ENCODE data around the gene ATP10A. TPM values are rescaled to one million over a fixed set of nuclear protein-coding genes. Genes with fewer than 3 reads are reported as not detected.

Gene ATP10A
- total RNA-seq, 1 experiment from 2014 or later, result not detected

- BruUV-seq (replicated peaks), result no TSS peak
- no peaks in the 10 kb centered on the region for H3K4me1 Mint-ChIP-seq (ENCODE audit: insufficient read depth, unreplicated experiment)
- H3K36me3 Mint-ChIP-seq (ENCODE audit: insufficient read depth, unreplicated experiment), result no peaks in the 10 kb centered on the region
- TF ChIP-seq, protein P1, sequence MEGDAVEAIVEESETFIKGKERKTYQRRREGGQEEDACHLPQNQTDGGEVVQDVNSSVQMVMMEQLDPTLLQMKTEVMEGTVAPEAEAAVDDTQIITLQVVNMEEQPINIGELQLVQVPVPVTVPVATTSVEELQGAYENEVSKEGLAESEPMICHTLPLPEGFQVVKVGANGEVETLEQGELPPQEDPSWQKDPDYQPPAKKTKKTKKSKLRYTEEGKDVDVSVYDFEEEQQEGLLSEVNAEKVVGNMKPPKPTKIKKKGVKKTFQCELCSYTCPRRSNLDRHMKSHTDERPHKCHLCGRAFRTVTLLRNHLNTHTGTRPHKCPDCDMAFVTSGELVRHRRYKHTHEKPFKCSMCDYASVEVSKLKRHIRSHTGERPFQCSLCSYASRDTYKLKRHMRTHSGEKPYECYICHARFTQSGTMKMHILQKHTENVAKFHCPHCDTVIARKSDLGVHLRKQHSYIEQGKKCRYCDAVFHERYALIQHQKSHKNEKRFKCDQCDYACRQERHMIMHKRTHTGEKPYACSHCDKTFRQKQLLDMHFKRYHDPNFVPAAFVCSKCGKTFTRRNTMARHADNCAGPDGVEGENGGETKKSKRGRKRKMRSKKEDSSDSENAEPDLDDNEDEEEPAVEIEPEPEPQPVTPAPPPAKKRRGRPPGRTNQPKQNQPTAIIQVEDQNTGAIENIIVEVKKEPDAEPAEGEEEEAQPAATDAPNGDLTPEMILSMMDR (IDR thresholded peaks at IDR 0.05; ENCODE audit: unreplicated experiment), result no peak
- no peaks in the 10 kb centered on the region for H3K27me3 Mint-ChIP-seq (ENCODE audit: insufficient read depth, unreplicated experiment)
- ChIA-PET CTCF (no interaction called here), POLR2A (no interaction called here)
- DNase-seq (ENCODE audit: unreplicated experiment), result no peak
- intact Hi-C loops (cut with micrococcal nuclease), result no loop called here
- H3K9me3 Mint-ChIP-seq (ENCODE audit: unreplicated experiment), result no peaks in the 10 kb centered on the region
- no peak overlapping the region for H3K27ac Mint-ChIP-seq (ENCODE audit: low read depth, unreplicated experiment)
- no peak overlapping the region for H3K4me3 Mint-ChIP-seq (ENCODE audit: unreplicated experiment)
These were observed 152.0 kb downstream of the ATP10A start for GRCh38 chr15:25711164-25711563.

GRCh38 chr15:25710184-25710583 is 152.9 kb downstream of the ATP10A start:
- no peaks in the 10 kb centered on the region for H3K4me1 Mint-ChIP-seq (ENCODE audit: insufficient read depth, unreplicated experiment)
- no peak for DNase-seq (ENCODE audit: unreplicated experiment)
- POLR2A ChIA-PET, result no interaction called here
- BruUV-seq (replicated peaks), result no TSS peak
- H3K9me3 Mint-ChIP-seq (ENCODE audit: unreplicated experiment), result no peaks in the 10 kb centered on the region
- no peak overlapping the region for H3K4me3 Mint-ChIP-seq (ENCODE audit: unreplicated experiment)
- no peaks in the 10 kb centered on the region for H3K27me3 Mint-ChIP-seq (ENCODE audit: insufficient read depth, unreplicated experiment)
- CTCF ChIA-PET, result no interaction called here
- TF ChIP-seq, protein P1 (IDR thresholded peaks at IDR 0.05; ENCODE audit: unreplicated experiment), result no peak
- intact Hi-C loops (cut with micrococcal nuclease), result no loop called here
- no peaks in the 10 kb centered on the region for H3K36me3 Mint-ChIP-seq (ENCODE audit: insufficient read depth, unreplicated experiment)
- H3K27ac Mint-ChIP-seq (ENCODE audit: low read depth, unreplicated experiment), result no peak overlapping the region

DNA sequence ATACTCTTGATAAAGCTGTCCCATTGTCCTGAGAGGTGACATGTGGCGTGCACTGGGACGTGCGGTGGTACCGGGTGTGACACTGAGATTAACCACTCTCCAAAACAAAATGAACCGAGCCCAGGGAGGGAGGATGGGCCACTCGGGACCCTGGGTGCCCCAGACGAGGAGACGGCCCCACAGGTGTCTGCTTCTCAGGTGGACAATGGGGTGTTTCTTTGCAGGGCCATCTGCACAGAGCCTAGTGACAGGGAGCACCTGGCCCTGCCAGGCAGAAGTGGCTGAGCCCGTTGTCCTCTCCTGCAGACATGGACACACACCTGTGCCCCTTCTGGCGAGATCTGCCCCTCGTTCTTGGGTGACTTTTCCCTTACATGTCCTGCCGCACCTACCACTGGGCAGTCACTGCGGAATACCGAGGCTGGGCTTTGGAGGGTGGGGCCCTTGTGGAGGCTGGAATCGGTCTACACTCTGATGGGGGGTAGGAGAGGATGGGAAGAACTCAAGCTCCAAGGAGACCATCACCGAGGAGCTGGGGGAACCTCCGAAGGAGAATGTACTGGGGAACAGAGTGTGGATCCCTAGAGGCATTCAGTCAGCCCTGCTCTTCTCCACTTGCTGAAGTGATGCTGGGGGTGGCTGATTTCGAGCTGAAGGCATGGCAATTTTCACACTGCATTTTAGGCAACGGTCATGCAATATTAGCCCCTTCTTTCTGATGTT is 153.5 kb downstream of the ATP10A start:
- Mint-ChIP-seq H3K27me3 (ENCODE audit: insufficient read depth, unreplicated experiment) (no peaks in the 10 kb centered on the region), H3K27ac (ENCODE audit: low read depth, unreplicated experiment) (no peak overlapping the region), H3K4me3 (ENCODE audit: unreplicated experiment) (no peak overlapping the region), H3K36me3 (ENCODE audit: insufficient read depth, unreplicated experiment) (no peaks in the 10 kb centered on the region), H3K9me3 (ENCODE audit: unreplicated experiment) (peaks cover 5% of the 10 kb centered on the region), H3K4me1 (ENCODE audit: insufficient read depth, unreplicated experiment) (no peaks in the 10 kb centered on the region)
- BruUV-seq (replicated peaks), result no TSS peak
- no peak for DNase-seq (ENCODE audit: unreplicated experiment)
- POLR2A ChIA-PET, result no interaction called here
- TF ChIP-seq, protein P1 (IDR thresholded peaks at IDR 0.05; ENCODE audit: unreplicated experiment), result no peak
- CTCF ChIA-PET, result no interaction called here
- intact Hi-C loops (cut with micrococcal nuclease), result no loop called here

DNA sequence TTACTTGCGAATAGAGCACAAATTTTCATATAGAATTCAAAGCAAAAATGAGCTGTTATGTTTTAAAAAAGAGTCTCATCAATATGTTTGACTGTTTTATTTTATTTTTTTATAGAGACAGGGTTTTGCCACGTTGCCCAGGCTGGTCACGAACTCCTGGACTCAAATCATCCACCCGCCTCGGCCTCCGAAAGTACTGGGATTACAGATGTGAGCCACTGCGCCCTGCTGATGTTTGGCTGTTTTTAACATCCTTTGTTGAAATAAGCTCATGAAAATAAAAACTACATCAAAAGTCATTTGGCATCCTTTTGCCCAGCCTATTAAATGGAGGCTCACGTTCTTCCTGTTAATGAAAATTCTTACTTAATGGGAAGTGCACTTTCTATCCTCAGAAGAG is 154.7 kb downstream of the ATP10A start:
- H3K9me3 Mint-ChIP-seq (ENCODE audit: unreplicated experiment), result peaks cover 7% of the 10 kb centered on the region

More for the DNA sequence above, 154.7 kb downstream of the ATP10A start:
- Mint-ChIP-seq H3K4me3 (ENCODE audit: unreplicated experiment) (no peak overlapping the region), H3K27me3 (ENCODE audit: insufficient read depth, unreplicated experiment) (no peaks in the 10 kb centered on the region), H3K36me3 (ENCODE audit: insufficient read depth, unreplicated experiment) (no peaks in the 10 kb centered on the region), H3K4me1 (ENCODE audit: insufficient read depth, unreplicated experiment) (no peaks in the 10 kb centered on the region), H3K27ac (ENCODE audit: low read depth, unreplicated experiment) (no peak overlapping the region)
- BruUV-seq (replicated peaks), result no TSS peak
- POLR2A ChIA-PET, result no interaction called here
- TF ChIP-seq, protein P1 (IDR thresholded peaks at IDR 0.05; ENCODE audit: unreplicated experiment), result no peak
- intact Hi-C loops (cut with micrococcal nuclease), result no loop called here
- CTCF ChIA-PET, result no interaction called here
- DNase-seq (ENCODE audit: unreplicated experiment), result no peak
